Brain microvascular endothelial cell (primary cell): ENCODE measurements around the gene CCDC8.

ENCODE experiments used
- DNase-seq: peaks from one replicate; pipeline ENCODE4 v3.0.0-alpha.2; 2020
- H3K27ac ChIP-seq: fragments of 250-450 bp; sonication (Bioruptor Pico); 2 replicates; pipeline ENCODE4 v1.5.1; 2020; ENCODE audit warnings: mild to moderate bottlenecking, moderate library complexity
- H3K27me3 ChIP-seq: fragments of 250-450 bp; sonication (Bioruptor Pico); replicated peaks from 2 replicates; pipeline ENCODE4 v1.5.1; 2020; ENCODE audit warnings: mild to moderate bottlenecking
- H3K36me3 ChIP-seq: fragments of 250-450 bp; sonication (Bioruptor Pico); replicated peaks from 2 replicates; pipeline ENCODE4 v1.5.1; 2020; ENCODE audit warnings: mild to moderate bottlenecking
- H3K4me3 ChIP-seq: 2 replicates; pipeline ENCODE4 v1.5.1; 2011; ENCODE audit warnings: low read depth, mild to moderate bottlenecking, control low read depth, low read length, moderate library complexity
- in situ Hi-C: cut with HindIII; loops from 2 replicates; pipeline ENCODE4 v1.10.0; 2017; ENCODE audit warnings: low sequenced_read_pairs, low pct_ligation_motif_present
- TF ChIP-seq, protein P1 (sequence below): IDR thresholded peaks from 2 replicates; pipeline ENCODE4 v1.5.1; 2011; ENCODE audit warnings: low read depth, mild to moderate bottlenecking, moderate library complexity, low read length, control low read depth, inconsistent platforms; ENCODE audit errors: missing control alignments

CCDC8 gene

DNA sequence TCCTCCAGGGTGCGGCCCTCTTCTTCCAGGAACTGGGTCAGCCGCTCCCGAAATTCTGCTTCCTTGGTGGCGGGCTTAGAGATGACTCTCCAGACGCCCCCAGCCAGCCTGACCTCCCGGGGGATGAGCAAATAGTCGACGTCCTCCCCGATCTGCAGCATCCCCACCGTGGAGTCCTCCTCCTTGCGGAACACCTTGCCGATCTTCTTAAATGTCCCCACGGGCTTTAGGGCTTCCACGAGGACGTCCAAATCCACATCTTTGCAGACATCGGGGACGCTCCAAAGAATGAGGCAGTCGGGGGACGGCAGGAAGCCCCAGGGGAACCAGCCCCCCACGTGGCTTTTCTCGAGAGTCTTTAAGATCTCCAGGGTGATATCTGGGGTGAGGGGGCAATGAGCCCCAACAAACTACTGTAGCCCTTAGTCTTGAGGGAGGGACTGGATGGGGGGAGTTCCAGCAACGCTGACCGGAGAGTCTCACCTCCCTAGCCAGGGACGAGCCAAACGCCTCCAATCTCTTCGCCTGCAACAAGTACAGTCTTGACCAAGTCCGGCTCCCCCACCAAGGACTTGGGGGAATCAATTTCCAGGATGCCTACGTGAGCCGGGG lies 608 bp downstream of the CCDC8 start:
- H3K27me3 ChIP-seq, result no peaks in the 10 kb centered on the region
- H3K36me3 ChIP-seq, result no peaks in the 10 kb centered on the region
- H3K4me3 ChIP-seq, result peak overlapping the region; percentile 67
- TF ChIP-seq, protein P1, sequence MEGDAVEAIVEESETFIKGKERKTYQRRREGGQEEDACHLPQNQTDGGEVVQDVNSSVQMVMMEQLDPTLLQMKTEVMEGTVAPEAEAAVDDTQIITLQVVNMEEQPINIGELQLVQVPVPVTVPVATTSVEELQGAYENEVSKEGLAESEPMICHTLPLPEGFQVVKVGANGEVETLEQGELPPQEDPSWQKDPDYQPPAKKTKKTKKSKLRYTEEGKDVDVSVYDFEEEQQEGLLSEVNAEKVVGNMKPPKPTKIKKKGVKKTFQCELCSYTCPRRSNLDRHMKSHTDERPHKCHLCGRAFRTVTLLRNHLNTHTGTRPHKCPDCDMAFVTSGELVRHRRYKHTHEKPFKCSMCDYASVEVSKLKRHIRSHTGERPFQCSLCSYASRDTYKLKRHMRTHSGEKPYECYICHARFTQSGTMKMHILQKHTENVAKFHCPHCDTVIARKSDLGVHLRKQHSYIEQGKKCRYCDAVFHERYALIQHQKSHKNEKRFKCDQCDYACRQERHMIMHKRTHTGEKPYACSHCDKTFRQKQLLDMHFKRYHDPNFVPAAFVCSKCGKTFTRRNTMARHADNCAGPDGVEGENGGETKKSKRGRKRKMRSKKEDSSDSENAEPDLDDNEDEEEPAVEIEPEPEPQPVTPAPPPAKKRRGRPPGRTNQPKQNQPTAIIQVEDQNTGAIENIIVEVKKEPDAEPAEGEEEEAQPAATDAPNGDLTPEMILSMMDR, result no peak
- DNase-seq, result no peak
- in situ Hi-C loops, result no loop called here
- H3K27ac ChIP-seq, result peak overlapping the region; percentile 14

GRCh38 chr19:46411925-46412649 lies 1.3 kb downstream of the CCDC8 start:
- Histone ChIP-seq H3K4me3 (peak overlapping the region; percentile 67), H3K36me3 (no peaks in the 10 kb centered on the region), H3K27ac (no peak overlapping the region), H3K27me3 (no peaks in the 10 kb centered on the region)
- in situ Hi-C loops, result no loop called here
- TF ChIP-seq, protein P1, result peak; percentile 9
- DNase-seq, result no peak

DNA sequence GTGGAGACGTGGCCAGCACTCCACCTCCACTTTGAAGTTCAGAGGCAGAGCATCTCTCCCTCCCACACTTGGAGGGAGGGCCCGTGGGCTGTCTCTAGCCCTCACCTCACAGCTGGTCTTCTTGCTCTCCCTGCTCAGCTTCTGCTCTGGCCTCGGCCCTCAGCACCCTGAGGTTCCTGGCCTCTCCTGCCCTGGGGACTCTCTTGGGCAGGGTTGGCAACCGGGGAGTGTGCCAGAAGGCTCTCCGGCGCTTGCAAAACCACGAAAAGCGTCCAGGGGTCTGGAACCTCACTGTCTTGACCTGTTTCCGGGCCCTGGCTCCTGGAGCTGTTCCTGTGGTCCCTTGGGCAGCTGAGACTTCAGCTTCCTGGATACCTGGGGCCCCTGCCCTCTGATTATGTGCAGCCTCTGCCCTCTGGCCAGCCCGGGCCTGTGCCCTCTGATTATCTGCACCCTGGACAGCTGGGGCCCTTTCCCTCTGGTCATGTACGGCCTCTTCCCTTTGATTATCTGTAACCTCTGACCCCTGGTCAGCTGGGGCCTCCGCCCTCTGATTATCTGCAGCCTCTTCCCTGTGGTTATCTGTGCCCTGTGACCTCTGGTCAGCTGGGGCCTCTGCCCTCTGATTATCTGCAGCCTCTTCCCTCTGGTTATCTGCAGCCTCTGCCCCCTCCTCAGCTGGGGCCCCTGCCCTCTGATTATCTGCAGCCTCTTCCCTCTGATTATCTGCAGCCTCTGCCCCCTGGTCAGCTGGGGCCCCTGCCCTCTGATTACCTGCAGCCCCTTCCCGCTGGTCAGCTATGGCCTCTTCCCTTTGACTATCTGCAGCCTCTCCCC lies 2.1 kb downstream of the CCDC8 start:
- no peaks in the 10 kb centered on the region for H3K27me3 ChIP-seq

DNA sequence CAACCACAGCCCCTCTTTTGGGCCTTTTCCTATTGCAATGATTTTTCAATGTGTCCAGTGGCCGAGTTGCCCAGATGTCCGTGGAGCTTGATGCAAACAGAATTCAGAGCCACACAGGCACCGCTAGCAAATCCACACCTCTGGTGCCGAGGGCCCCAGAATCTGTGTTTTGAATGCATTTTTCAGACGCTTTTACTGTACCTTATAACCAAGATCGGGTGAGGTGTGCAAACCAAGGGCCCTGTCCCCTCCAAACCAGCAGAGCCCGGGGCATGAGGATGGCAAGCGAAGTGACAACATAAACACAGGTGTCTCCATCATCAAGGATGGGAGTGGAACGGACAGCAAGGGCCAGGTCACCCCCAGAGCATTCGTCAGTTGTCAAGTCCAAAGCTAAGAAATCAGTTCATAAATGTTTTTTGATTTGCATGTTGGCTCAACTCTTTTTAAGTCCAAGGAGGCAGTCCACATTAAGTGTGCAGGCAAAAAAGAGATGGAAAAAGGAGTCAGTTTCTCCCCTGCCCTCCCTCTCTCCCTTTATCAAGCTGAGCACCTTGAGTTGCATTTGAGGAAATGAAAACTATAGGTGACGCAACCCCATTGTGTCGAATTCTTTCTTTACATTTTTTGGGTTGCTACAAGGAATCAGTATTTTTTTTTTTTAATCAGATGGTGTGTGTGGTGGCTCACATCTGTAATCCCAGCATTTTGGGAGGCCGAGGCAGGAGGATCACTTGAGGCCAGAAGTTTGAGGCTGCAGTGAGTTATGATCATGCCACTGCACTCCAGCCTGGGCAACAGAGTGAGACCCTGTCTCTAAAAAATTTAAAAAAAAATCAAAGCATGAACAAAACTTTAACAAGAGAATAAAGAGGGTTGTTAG lies 2.9 kb downstream of the CCDC8 start:
- DNase-seq, result no peak
- H3K36me3 ChIP-seq, result no peaks in the 10 kb centered on the region
- H3K4me3 ChIP-seq, result no peak overlapping the region
- in situ Hi-C loops, result no loop called here
- H3K27me3 ChIP-seq, result no peaks in the 10 kb centered on the region
- TF ChIP-seq, protein P1, result no peak
- no peak overlapping the region for H3K27ac ChIP-seq

More for the DNA sequence above, 2.1 kb downstream of the CCDC8 start:
- Histone ChIP-seq H3K4me3 (peak overlapping the region; percentile 67), H3K27ac (no peak overlapping the region), H3K36me3 (no peaks in the 10 kb centered on the region)
- no peak for DNase-seq
- TF ChIP-seq, protein P1, result no peak
- in situ Hi-C loops, result no loop called here

GRCh38 chr19:46409191-46409590 lies 4.2 kb downstream of the CCDC8 start:
- Histone ChIP-seq H3K27me3 (no peaks in the 10 kb centered on the region), H3K36me3 (no peaks in the 10 kb centered on the region), H3K27ac (no peak overlapping the region), H3K4me3 (no peak overlapping the region)
- TF ChIP-seq, protein P1, result no peak
- no peak for DNase-seq
- in situ Hi-C loops, result no loop called here
